H4 (cell line): ENCODE results near the gene CHRNA10. TPM values are rescaled to one million over a fixed set of nuclear protein-coding genes. Genes with fewer than 3 reads are reported as not detected.
A peak's percentile ranks its signal among the peaks of the same experiment; 100 is the strongest.

Experiments
- DNase-seq: peaks from one replicate; pipeline ENCODE4 v3.0.0-alpha.2; 2015; ENCODE audit warnings: low spot score
- total RNA-seq: library from RNA; depleted of rRNA; stranded (reverse); fragments of >200 nt; shearing (Covaris generic); gene quantifications from 2 replicates; pipeline ENCODE4 v1.2.3, GENCODE V29; 2014; rRNA removed

CHRNA10 gene
- total RNA-seq, 1 experiment from 2014 or later = 0.91 TPM

- no peak for DNase-seq
These were observed 35.4 kb downstream of the CHRNA10 start for GRCh38 chr11:3635641-3636375.

DNA sequence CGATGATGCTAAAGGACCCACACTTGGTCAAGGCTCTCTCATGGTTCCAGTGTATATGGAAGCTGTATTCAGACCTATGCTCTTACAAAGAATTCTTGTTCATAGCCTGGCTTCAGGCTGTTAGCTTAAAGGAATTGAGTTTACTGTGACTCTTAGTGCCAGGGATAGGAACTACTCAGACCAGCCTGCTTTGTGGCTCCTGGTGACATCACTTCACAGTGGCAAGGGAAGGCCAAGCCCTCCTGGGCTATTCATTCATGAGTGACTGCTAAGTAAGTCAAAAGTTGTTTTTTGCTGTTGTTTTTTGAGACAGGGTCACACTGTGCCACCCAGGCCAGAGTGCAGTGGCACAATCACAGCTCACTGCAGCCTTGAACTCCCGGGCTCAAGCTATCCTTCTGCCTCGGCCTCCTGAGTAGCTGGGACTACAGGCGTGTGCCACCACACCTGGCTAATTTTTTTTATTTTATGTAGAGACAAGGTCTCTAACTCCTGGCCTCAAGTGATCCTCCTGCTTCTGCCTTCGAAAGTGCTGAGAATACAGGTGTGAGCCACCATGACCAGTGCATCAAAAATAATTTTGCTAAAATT, 39.0 kb downstream of the CHRNA10 start:
- DNase-seq = no peak

GRCh38 chr11:3631331-3631730, 39.9 kb downstream of the CHRNA10 start:
- DNase-seq = no peak

DNA sequence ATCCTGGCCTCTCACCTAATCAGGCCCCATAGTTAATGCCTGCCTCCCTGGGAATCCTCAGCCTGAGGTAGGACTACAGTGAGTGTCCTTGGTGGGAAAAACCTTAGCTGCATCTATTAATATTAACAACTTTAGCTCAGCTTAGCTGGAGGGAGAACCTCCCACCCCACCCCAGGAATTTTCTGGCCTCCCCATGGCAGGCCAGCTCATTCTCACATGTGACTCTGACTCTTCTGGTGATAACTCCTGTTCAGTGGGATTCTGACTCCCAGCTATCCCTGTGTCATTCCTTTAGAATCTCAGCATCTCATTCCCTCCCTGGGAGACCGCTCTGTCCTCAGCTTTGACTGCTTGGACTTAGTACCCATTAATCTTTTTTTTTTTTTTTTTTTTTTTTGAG, 43.9 kb downstream of the CHRNA10 start:
- DNase-seq = no peak

DNA sequence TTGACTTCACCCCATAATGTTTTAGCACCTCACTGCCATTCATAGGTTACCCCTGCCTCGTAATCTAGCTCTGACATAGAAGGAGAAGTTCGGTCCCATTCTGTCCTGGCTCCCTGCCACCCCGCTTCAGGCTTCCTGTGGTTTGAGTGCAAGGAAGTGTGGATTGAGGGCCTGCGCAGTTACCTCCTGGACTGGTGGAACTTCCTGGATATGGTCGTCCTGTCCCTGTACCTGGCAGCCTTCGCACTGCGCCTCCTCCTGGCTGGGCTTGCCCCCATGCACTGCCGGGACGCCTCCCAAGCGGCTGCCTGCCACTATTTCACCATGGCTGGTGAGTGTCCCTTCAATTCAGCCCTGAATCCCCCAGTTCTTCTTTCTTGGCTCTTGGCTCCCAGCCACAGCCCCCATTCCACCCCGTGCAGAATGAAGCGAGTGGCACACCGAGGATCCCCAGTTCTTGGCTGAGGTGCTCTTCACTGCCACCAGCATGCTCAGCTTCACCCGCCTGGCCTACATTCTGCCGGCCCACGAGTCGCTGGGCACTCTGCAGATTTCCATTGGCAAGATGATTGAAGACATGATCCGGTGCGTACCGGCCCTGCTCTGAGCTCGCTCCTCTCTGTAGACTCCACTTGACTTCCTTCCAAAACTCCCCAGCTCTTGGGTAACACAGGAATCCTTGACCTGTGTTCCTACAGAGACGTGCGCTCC, 44.8 kb downstream of the CHRNA10 start:
- no peak for DNase-seq

- no peak for DNase-seq
These were observed 47.3 kb downstream of the CHRNA10 start for GRCh38 chr11:3623767-3624458.

- no peak for DNase-seq
These were observed 48.1 kb downstream of the CHRNA10 start for GRCh38 chr11:3623121-3623520.

DNA sequence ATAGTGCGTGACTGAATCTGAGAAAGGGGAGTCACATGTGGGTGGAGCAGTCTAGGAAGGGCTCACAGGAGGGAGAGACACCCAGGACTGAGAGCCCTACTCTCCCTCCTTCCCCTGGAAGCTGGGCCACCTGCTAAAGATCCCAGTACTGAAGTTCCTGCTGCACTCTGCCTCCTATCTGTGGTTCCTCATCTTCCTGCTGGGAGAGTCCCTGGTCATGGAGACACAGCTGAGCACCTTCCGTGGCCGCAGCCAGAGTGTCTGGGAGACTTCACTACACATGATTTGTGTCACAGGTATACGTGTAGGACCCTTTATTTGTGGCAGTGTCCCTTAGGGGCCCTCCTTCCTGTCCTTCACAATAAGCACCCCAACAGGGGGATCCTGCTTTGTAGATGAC, 48.7 kb downstream of the CHRNA10 start:
- DNase-seq = no peak

DNA sequence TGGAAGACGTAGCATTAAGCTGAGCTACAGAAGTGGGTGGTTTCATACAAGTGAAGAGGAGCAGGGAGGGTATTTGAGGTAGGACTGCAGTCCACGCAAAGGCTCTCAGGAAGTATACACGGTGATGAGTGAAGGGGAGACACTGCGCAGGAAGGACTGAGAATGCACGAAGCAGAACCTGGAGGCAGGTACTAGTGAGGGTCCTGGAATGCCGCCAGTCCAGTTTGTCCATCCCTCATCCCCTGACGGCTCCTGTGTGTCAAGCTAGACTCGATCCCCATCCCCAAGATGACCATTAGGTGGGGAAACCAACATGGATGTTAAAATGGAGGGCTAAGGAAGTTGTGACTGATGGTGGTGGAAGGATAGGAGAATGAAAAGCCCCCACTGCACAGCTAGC, 53.2 kb downstream of the CHRNA10 start:
- no peak for DNase-seq

DNA sequence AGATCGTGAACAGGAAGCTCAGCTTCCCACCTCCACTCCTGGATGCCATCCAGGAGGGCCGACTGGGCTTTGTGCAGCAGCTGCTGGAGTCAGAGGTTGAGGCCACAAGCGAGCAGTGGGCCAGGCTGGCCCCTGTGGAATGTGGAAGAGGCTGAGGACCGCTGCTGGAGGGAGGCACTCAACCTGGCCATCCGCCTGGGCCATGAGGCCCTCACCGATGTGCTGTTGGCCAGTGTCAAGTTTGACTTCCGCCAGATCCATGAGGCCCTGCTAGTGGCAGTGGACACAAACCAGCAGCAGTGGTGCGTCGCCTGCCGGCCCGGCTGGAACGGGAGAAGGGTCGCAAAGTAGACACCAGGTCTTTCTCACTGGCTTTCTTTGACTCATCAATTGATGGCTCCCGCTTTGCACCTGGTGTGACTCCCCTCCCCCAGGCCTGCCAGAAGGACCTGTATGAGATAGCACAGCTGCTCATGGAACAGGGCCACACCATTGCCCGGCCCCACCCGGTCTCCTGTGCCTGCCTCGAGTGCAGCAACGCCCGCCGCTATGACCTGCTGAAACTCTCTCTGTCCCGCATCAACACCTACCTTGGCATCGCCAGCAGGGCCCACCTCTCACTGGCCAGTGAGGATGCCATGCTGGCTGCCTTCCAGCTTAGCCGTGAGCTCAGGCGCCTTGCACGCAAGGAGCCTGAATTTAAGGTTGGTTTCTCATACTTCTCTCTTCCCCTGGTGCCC, 54.3 kb downstream of the CHRNA10 start:
- peak; percentile 12 for DNase-seq

GRCh38 chr11:3615998-3616397, 55.2 kb downstream of the CHRNA10 start:
- peak; percentile 3 for DNase-seq

Other genes starting within 250 kb of the CHRNA10 start
- gene ART5, start 29.4 kb downstream of the CHRNA10 start, total RNA-seq = 0.33 TPM in 1 of 2 replicates, not detected in the other
- gene ART1, start 26.3 kb downstream of the CHRNA10 start, total RNA-seq = not detected in 2 replicates
- 93.9 and 101 TPM in 2 replicates for gene NUP98, start 126.2 kb upstream of the CHRNA10 start, total RNA-seq
- 8.2 and 14.0 TPM in 2 replicates for gene PGAP2, start 137.2 kb upstream of the CHRNA10 start, total RNA-seq
- 37.4 and 62.5 TPM in 2 replicates for gene RHOG, start 169.6 kb upstream of the CHRNA10 start, total RNA-seq
- gene STIM1, start 184.3 kb upstream of the CHRNA10 start, total RNA-seq = 22.1 and 22.7 TPM in 2 replicates